ENCODE data around the gene WNT4.

GRCh38 chr1:22188914-22189313, 46.0 kb upstream of the WNT4 start:
- TF ChIP-seq CTCF (IDR thresholded peaks at IDR 0.05 in 8 of 11, conservative IDR thresholded peaks at IDR 0.05 in 3 of 11) (no peak), POLR2A (IDR thresholded peaks at IDR 0.05) (no peak)
